H1 (cell line): Measurements from ENCODE around the gene SLC25A4. TPM values are rescaled to one million over a fixed set of nuclear protein-coding genes. Genes with fewer than 3 reads are reported as not detected.

Source experiments
- CBX8 ChIP-seq: fragments of 300-800, 300-1000 bp; sonication (generic); IDR thresholded peaks from 2 replicates; pipeline ENCODE4 v1.7.1; 2016; ENCODE audit warnings: low read depth, low read length, borderline replicate concordance
- EP300 ChIP-seq, 2 experiments: IDR thresholded peaks; 1 replicate in 1 of 2; 2 replicates in 1 of 2; pipeline ENCODE4 v1.6.1; 2011 to 2012; ENCODE audit warnings: low read depth in 2 of 2, low read length in 2 of 2, mild to moderate bottlenecking in 2 of 2, borderline replicate concordance in 1 of 2, inconsistent platforms in 1 of 2, moderate library complexity in 1 of 2
- HDAC6 ChIP-seq: IDR thresholded peaks from one replicate; pipeline ENCODE4 v1.7.1; 2012; ENCODE audit warnings: low read depth, mild to moderate bottlenecking, inconsistent platforms, low read length, moderate library complexity
- MAFK ChIP-seq: IDR thresholded peaks from 2 replicates; pipeline ENCODE4 v1.6.1; 2012; ENCODE audit warnings: low read depth, mild to moderate bottlenecking, improper control_type of control experiment, low read length
- SIRT6 ChIP-seq: IDR thresholded peaks from one replicate; pipeline ENCODE4 v1.7.1; 2012; ENCODE audit warnings: low read length, inconsistent platforms
- SP4 ChIP-seq: IDR thresholded peaks from 2 replicates; pipeline ENCODE4 v1.6.1; 2012; ENCODE audit warnings: low read length, inconsistent platforms
- TAF7 ChIP-seq: optimal IDR thresholded peaks from 2 replicates; pipeline ENCODE3; 2011; ENCODE audit warnings: low read depth, mild to moderate bottlenecking, inconsistent platforms, low read length, moderate library complexity, borderline replicate concordance
- TCF12 ChIP-seq: IDR thresholded peaks from 2 replicates; pipeline ENCODE4 v1.6.1; 2011; ENCODE audit warnings: low read depth, mild to moderate bottlenecking, low read length
- YY1 ChIP-seq: IDR thresholded peaks from 2 replicates; pipeline ENCODE4 v1.6.1; 2011; ENCODE audit warnings: low read depth, mild to moderate bottlenecking, low read length
- polyA plus RNA-seq, 7 experiments: library from polyadenylated mRNA; depleted of rRNA in 3 of 7; stranded (reverse) in 5 of 7; unstranded in 2 of 7; fragments of >200 nt in 5 of 7; fragments of 200-250 nt in 2 of 7; gene quantifications; 1 replicate in 5 of 7; 2 replicates in 1 of 7; 4 replicates in 1 of 7; pipeline versions ENCODE4 v1.2.1 to v1.2.3, GENCODE V29; 2011 to 2013; ENCODE audit warnings: missing spikeins in 2 of 7, mixed read lengths in 2 of 7
- total RNA-seq: library from RNA; stranded (reverse); fragmentation: NEBNext Ultra II Directional; extraction: Animal tissue kit (Norgen Biotek cat#: 25700); gene quantifications from 2 replicates; pipeline ENCODE4 v1.2.1, GENCODE V29; 2021
- TF ChIP-seq, protein P1 (sequence below): fragments of 300-600 bp; sonication (generic); IDR thresholded peaks from 2 replicates; pipeline ENCODE4 v1.7.1; 2012; ENCODE audit warnings: low read length, moderate library complexity, mild to moderate bottlenecking, inconsistent platforms; ENCODE audit not compliant: insufficient replicate concordance

Gene SLC25A4
- total and polyA plus RNA-seq, 2 of the 8 experiments (the other 6 are each of a cell fraction or from before 2014, with no cell fraction given), result 41.3 to 42.0 TPM

DNA sequence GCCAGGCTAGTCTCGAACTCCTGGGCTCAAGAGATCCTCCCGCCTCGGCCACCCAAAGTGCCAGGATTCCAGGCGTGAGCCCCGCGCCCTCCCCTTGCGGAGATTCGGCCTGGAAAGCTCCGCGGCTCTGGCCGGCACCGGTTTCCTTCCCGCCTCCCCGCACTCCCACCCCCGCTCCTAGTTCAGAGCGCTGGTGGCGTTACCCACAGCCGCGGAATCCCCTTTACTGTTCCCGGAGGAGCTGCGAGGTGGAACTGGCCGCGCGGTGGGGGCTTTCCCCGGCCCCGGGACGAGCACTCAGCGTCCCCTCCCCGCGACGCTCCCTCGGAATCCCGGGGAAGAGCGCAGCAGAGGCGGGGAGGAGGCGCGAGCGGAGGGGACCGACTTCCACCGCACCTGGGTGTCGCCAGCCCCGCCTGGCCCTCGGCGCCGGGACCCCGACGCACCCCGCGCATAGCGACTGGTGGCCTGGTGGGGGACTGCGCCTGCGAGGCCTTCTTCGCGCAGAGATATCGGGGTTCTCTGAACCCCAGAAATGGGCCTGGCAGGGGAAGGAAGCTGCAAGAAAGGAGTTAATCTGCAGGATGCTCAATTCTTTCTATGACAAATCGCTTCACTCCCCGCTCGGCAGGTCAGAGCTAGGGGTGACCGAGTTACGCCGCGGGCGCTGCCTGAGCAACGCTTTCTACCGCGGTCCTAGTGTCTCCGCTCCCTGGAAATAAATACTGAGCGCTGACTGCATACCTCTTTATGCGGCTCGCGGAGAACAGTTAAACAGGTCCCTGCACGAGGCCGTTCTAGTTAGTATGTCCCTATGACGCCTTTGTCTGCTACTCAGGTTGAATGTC, 14.6 kb upstream of the SLC25A4 start (continued):
- TF ChIP-seq, protein P1, sequence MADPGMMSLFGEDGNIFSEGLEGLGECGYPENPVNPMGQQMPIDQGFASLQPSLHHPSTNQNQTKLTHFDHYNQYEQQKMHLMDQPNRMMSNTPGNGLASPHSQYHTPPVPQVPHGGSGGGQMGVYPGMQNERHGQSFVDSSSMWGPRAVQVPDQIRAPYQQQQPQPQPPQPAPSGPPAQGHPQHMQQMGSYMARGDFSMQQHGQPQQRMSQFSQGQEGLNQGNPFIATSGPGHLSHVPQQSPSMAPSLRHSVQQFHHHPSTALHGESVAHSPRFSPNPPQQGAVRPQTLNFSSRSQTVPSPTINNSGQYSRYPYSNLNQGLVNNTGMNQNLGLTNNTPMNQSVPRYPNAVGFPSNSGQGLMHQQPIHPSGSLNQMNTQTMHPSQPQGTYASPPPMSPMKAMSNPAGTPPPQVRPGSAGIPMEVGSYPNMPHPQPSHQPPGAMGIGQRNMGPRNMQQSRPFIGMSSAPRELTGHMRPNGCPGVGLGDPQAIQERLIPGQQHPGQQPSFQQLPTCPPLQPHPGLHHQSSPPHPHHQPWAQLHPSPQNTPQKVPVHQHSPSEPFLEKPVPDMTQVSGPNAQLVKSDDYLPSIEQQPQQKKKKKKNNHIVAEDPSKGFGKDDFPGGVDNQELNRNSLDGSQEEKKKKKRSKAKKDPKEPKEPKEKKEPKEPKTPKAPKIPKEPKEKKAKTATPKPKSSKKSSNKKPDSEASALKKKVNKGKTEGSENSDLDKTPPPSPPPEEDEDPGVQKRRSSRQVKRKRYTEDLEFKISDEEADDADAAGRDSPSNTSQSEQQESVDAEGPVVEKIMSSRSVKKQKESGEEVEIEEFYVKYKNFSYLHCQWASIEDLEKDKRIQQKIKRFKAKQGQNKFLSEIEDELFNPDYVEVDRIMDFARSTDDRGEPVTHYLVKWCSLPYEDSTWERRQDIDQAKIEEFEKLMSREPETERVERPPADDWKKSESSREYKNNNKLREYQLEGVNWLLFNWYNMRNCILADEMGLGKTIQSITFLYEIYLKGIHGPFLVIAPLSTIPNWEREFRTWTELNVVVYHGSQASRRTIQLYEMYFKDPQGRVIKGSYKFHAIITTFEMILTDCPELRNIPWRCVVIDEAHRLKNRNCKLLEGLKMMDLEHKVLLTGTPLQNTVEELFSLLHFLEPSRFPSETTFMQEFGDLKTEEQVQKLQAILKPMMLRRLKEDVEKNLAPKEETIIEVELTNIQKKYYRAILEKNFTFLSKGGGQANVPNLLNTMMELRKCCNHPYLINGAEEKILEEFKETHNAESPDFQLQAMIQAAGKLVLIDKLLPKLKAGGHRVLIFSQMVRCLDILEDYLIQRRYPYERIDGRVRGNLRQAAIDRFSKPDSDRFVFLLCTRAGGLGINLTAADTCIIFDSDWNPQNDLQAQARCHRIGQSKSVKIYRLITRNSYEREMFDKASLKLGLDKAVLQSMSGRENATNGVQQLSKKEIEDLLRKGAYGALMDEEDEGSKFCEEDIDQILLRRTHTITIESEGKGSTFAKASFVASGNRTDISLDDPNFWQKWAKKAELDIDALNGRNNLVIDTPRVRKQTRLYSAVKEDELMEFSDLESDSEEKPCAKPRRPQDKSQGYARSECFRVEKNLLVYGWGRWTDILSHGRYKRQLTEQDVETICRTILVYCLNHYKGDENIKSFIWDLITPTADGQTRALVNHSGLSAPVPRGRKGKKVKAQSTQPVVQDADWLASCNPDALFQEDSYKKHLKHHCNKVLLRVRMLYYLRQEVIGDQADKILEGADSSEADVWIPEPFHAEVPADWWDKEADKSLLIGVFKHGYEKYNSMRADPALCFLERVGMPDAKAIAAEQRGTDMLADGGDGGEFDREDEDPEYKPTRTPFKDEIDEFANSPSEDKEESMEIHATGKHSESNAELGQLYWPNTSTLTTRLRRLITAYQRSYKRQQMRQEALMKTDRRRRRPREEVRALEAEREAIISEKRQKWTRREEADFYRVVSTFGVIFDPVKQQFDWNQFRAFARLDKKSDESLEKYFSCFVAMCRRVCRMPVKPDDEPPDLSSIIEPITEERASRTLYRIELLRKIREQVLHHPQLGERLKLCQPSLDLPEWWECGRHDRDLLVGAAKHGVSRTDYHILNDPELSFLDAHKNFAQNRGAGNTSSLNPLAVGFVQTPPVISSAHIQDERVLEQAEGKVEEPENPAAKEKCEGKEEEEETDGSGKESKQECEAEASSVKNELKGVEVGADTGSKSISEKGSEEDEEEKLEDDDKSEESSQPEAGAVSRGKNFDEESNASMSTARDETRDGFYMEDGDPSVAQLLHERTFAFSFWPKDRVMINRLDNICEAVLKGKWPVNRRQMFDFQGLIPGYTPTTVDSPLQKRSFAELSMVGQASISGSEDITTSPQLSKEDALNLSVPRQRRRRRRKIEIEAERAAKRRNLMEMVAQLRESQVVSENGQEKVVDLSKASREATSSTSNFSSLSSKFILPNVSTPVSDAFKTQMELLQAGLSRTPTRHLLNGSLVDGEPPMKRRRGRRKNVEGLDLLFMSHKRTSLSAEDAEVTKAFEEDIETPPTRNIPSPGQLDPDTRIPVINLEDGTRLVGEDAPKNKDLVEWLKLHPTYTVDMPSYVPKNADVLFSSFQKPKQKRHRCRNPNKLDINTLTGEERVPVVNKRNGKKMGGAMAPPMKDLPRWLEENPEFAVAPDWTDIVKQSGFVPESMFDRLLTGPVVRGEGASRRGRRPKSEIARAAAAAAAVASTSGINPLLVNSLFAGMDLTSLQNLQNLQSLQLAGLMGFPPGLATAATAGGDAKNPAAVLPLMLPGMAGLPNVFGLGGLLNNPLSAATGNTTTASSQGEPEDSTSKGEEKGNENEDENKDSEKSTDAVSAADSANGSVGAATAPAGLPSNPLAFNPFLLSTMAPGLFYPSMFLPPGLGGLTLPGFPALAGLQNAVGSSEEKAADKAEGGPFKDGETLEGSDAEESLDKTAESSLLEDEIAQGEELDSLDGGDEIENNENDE, result no peak
- TF ChIP-seq YY1, result no peak
- no peak for TF ChIP-seq EP300 (IDR thresholded peaks at IDR 0.05; ENCODE audit: borderline replicate concordance in 1 of 2, low read depth in 2 of 2, low read length in 2 of 2)
- no peak for TF ChIP-seq CBX8
- no peak for TF ChIP-seq MAFK
- no peak for TF ChIP-seq TCF12
- TF ChIP-seq SIRT6, result no peak
- no peak for TF ChIP-seq TAF7
- TF ChIP-seq SP4, result no peak
- TF ChIP-seq HDAC6, result no peak
